Fibroblast of lung (primary cell): ENCODE data around the gene TMEM171. TPM values are rescaled to one million over a fixed set of nuclear protein-coding genes. Genes with fewer than 3 reads are reported as not detected.

Experiments
- DNase-seq, 2 donors: peaks; one replicate each; pipeline versions ENCODE4 v3.0.0 to v3.0.0-alpha.2; 2010; ENCODE audit warnings: low read depth in 2 of 2
- H2AFZ ChIP-seq: 2 replicates; pipeline ENCODE4 v1.5.1; 2012; ENCODE audit warnings: low read length, control low read depth, inconsistent platforms
- H3K27ac ChIP-seq: 2 replicates; pipeline ENCODE4 v1.5.1; 2011; ENCODE audit warnings: low read length, control low read depth; ENCODE audit not compliant: insufficient read depth
- H3K27me3 ChIP-seq: 2 replicates; pipeline ENCODE4 v1.5.1; 2011; ENCODE audit warnings: mild to moderate bottlenecking, low read length; ENCODE audit not compliant: control insufficient read depth, insufficient read depth
- H3K36me3 ChIP-seq: 2 replicates; pipeline ENCODE4 v1.5.1; 2011; ENCODE audit warnings: low read length; ENCODE audit not compliant: control insufficient read depth, insufficient read depth
- H3K4me1 ChIP-seq: 2 replicates; pipeline ENCODE4 v1.5.1; 2011; ENCODE audit warnings: low read length; ENCODE audit not compliant: control insufficient read depth, insufficient read depth; ENCODE audit errors: extremely low read depth
- H3K4me2 ChIP-seq: 2 replicates; pipeline ENCODE4 v1.5.1; 2011; ENCODE audit warnings: low read length, control low read depth; ENCODE audit not compliant: insufficient read depth; ENCODE audit errors: extremely low read depth
- H3K4me3 ChIP-seq, 4 experiments: fragments of 200-600 bp in 1 of 4; sonication (generic) in 1 of 4; replicated peaks in 1 of 4; 2 replicates each; pipeline ENCODE4 v1.5.1; 2011 to 2016; ENCODE audit warnings: low read length in 4 of 4, low read depth in 3 of 4, mild to moderate bottlenecking in 3 of 4, control low read depth in 2 of 4, inconsistent platforms in 1 of 4, mixed read lengths in 1 of 4; ENCODE audit not compliant: insufficient read depth in 1 of 4; ENCODE audit errors: control extremely low read depth in 1 of 4
- H3K79me2 ChIP-seq: 2 replicates; pipeline ENCODE4 v1.5.1; 2012; ENCODE audit warnings: mild to moderate bottlenecking, low read length, inconsistent platforms; ENCODE audit not compliant: control insufficient read depth, insufficient read depth
- H3K9ac ChIP-seq: 2 replicates; pipeline ENCODE4 v1.5.1; 2011; ENCODE audit warnings: mild to moderate bottlenecking, low read length, control low read depth; ENCODE audit not compliant: insufficient read depth
- H3K9me3 ChIP-seq: 2 replicates; pipeline ENCODE4 v1.5.1; 2012; ENCODE audit warnings: low read depth, low read length; ENCODE audit not compliant: control insufficient read depth, insufficient read depth
- H4K20me1 ChIP-seq: 2 replicates; pipeline ENCODE4 v1.5.1; 2011; ENCODE audit warnings: low read length; ENCODE audit not compliant: control insufficient read depth, insufficient read depth; ENCODE audit errors: extremely low read depth
- EZH2 ChIP-seq: IDR thresholded peaks from 2 replicates; pipeline ENCODE4 v1.5.1; 2012; ENCODE audit warnings: low read length, control low read depth, mild to moderate bottlenecking; ENCODE audit errors: missing control alignments
- polyA plus RNA-seq, 2 donors: library from polyadenylated mRNA; depleted of rRNA in 1 of 2; stranded (reverse) in 1 of 2; unstranded in 1 of 2; fragments of >200 nt; gene quantifications; 2 replicates each; pipeline ENCODE4 v1.2.1, GENCODE V29; 2011 to 2012; ENCODE audit warnings: missing spikeins in 1 of 2
- total RNA-seq: library from RNA; depleted of rRNA; stranded (reverse); fragments of >200 nt; gene quantifications from 2 replicates; pipeline ENCODE4 v1.2.1, GENCODE V29; 2014
- TF ChIP-seq, protein P1 (sequence below), 2 donors: IDR thresholded peaks in 1 of 2; conservative IDR thresholded peaks in 1 of 2; 1 replicate in 1 of 2; 2 replicates in 1 of 2; pipeline ENCODE4 v1.5.1; 2011 to 2012; ENCODE audit warnings: low read length in 2 of 2, control low read depth in 1 of 2, inconsistent platforms in 1 of 2, low read depth in 1 of 2, mild to moderate bottlenecking in 1 of 2

The TMEM171 gene
- total and polyA plus RNA-seq, 2 donors (not counting 1 experiment from before 2014, with no cell fraction given), result 0.83 to 5.8 TPM

DNA sequence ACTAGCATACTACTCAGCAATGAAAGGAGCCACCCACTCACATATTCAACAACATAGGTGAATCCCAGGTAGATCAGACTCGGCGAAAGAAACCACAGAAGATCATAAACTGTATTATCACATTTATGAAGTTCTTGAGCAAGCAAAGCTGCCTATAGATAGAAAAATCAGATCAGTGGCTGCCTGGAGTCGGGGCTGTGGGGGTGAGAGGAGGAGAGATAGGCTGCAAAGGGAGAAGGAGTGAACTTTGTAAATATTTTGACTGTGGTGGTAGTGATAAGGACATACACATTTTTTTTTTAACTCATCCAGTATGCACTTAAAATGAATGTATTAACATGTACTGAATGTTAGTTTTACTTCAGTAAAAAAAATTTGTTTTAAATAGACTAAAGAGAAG, 29.2 kb downstream of the TMEM171 start:
- no peak for TF ChIP-seq EZH2
- TF ChIP-seq, protein P1, sequence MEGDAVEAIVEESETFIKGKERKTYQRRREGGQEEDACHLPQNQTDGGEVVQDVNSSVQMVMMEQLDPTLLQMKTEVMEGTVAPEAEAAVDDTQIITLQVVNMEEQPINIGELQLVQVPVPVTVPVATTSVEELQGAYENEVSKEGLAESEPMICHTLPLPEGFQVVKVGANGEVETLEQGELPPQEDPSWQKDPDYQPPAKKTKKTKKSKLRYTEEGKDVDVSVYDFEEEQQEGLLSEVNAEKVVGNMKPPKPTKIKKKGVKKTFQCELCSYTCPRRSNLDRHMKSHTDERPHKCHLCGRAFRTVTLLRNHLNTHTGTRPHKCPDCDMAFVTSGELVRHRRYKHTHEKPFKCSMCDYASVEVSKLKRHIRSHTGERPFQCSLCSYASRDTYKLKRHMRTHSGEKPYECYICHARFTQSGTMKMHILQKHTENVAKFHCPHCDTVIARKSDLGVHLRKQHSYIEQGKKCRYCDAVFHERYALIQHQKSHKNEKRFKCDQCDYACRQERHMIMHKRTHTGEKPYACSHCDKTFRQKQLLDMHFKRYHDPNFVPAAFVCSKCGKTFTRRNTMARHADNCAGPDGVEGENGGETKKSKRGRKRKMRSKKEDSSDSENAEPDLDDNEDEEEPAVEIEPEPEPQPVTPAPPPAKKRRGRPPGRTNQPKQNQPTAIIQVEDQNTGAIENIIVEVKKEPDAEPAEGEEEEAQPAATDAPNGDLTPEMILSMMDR (conservative IDR thresholded peaks at IDR 0.05 in 1 of 2, IDR thresholded peaks at IDR 0.05 in 1 of 2; ENCODE audit: low read depth in 1 of 2, low read length in 2 of 2), result no peak
- H3K9ac ChIP-seq, result no peak overlapping the region
- H3K4me1 ChIP-seq, result no peaks in the 10 kb centered on the region
- H3K79me2 ChIP-seq, result no peaks in the 10 kb centered on the region
- H3K4me3 ChIP-seq, result no peak overlapping the region
- H2AFZ ChIP-seq, result no peak overlapping the region
- H4K20me1 ChIP-seq, result no peaks in the 10 kb centered on the region
- no peaks in the 10 kb centered on the region for H3K36me3 ChIP-seq
- H3K9me3 ChIP-seq, result no peaks in the 10 kb centered on the region
- no peak for DNase-seq
- H3K4me2 ChIP-seq, result no peak overlapping the region
- no peak overlapping the region for H3K27ac ChIP-seq
- H3K27me3 ChIP-seq, result peaks cover 12% of the 10 kb centered on the region

DNA sequence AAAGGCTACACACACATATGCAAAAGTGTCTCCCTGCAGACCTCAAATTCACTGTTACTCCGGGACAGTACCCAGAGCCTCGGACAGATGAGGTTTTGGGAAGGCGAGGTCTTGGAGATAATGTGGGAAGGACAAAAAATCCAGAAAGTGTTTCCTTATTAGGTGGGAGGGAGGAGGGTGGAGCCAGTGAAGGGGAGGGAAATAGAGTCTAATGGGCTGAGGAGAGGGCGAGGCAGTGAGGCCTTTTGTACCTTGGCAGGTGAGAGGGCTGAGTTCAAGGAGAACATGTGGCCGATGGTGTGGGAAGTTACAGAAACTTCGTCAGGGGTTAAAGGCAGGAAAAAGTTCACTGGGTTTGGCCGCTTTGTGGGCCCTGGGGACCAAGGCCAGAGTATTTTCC, 30.5 kb downstream of the TMEM171 start:
- H3K27ac ChIP-seq, result no peak overlapping the region
- no peak overlapping the region for H3K4me2 ChIP-seq
- H2AFZ ChIP-seq, result no peak overlapping the region
- TF ChIP-seq EZH2, result no peak
- TF ChIP-seq, protein P1 (conservative IDR thresholded peaks at IDR 0.05 in 1 of 2, IDR thresholded peaks at IDR 0.05 in 1 of 2; ENCODE audit: low read depth in 1 of 2, low read length in 2 of 2), result no peak
- no peaks in the 10 kb centered on the region for H3K79me2 ChIP-seq
- H3K27me3 ChIP-seq, result peaks cover 16% of the 10 kb centered on the region
- no peaks in the 10 kb centered on the region for H3K4me1 ChIP-seq
- H3K36me3 ChIP-seq, result no peaks in the 10 kb centered on the region
- H3K9me3 ChIP-seq, result no peaks in the 10 kb centered on the region
- H3K4me3 ChIP-seq, result no peak overlapping the region
- H3K9ac ChIP-seq, result no peak overlapping the region
- no peak for DNase-seq
- no peaks in the 10 kb centered on the region for H4K20me1 ChIP-seq

DNA sequence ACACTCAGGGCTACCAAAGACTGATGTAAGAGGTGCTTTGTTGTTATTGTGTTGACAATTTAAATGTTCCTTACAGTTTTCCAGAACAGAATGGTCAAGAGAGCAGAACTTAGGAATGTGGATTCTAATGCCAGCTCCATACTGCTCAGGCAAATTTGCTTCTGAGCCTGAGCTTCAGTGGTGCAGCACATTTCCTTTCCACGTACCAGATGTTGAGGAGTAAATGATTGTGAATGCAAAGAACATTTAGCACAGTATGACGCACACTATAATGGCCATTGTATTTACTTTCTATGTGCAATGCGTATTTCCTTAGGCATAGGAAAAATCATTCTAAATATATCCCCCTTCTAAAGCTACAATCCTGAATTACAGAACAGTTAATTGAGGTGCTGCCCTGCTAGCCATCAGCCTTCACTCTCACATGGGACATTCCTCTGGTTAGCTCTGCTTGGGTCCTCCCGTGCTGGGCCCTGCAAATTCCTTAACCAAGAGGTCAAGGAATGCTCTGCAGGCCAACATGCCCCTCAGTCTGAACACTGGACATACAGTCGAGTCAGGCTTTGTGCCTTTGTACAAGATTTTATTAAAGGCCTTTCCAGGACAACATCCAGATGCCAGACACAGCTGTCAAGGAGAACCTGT, 31.5 kb downstream of the TMEM171 start:
- Histone ChIP-seq H3K4me1 (no peaks in the 10 kb centered on the region), H3K27me3 (peaks cover 16% of the 10 kb centered on the region), H3K79me2 (no peaks in the 10 kb centered on the region), H3K4me2 (no peak overlapping the region), H3K9ac (no peak overlapping the region), H3K4me3 (no peak overlapping the region), H3K27ac (no peak overlapping the region), H4K20me1 (no peaks in the 10 kb centered on the region), H3K9me3 (no peaks in the 10 kb centered on the region), H2AFZ (no peak overlapping the region), H3K36me3 (no peaks in the 10 kb centered on the region)
- no peak for DNase-seq
- TF ChIP-seq, protein P1 (conservative IDR thresholded peaks at IDR 0.05 in 1 of 2, IDR thresholded peaks at IDR 0.05 in 1 of 2; ENCODE audit: low read depth in 1 of 2, low read length in 2 of 2), result no peak
- no peak for TF ChIP-seq EZH2
